Panc1 (cell line): ENCODE measurements around the gene EED. TPM values are rescaled to one million over a fixed set of nuclear protein-coding genes. Genes with fewer than 3 reads are reported as not detected.

Experiments
- ATAC-seq: fragments of 200-7000 bp; cut with Tn5 transposase; 2 replicates; pipeline ENCODE4 v1.9.1; 2020; ENCODE audit warnings: mild to moderate bottlenecking, moderate library complexity
- BruUV-seq: library from RNA; stranded (reverse); fragments of 400-500 nt; replicated peaks from 2 replicates; lab custom pipeline; 2021; lab: Mats Ljungman, UMichigan
- CTCF ChIA-PET: fragments of 300-600 bp; sonication (Branson Sonifier 250); formaldehyde crosslinking; loops from one replicate; lab custom pipeline; 2022; ENCODE audit warnings: antibody characterized with exemption; lab: Charles Lee
- POLR2A ChIA-PET: fragments of 300-600 bp; sonication (Branson Sonifier 250); formaldehyde crosslinking; loops from one replicate; lab custom pipeline; 2022; ENCODE audit warnings: antibody characterized with exemption; lab: Charles Lee
- DNase-seq: peaks from one replicate; pipeline ENCODE4 v3.0.0-alpha.2; 2010; ENCODE audit warnings: low read depth, low spot score
- H3K27ac ChIP-seq: 2 replicates; pipeline ENCODE4 v1.5.1; 2011; ENCODE audit warnings: mild to moderate bottlenecking, low read length, inconsistent platforms
- H3K27me3 ChIP-seq: fragments of 200-500 bp; sonication (Bioruptor generic); 2 replicates; pipeline ENCODE4 v1.6.0; 2014; ENCODE audit warnings: low read length, inconsistent platforms; ENCODE audit not compliant: control insufficient read depth, insufficient read depth
- H3K36me3 ChIP-seq: fragments of 200-500 bp; sonication (Bioruptor generic); 2 replicates; pipeline ENCODE4 v1.5.1; 2014; ENCODE audit warnings: inconsistent platforms, mild to moderate bottlenecking, low read length, moderate library complexity; ENCODE audit not compliant: control insufficient read depth, insufficient read depth
- H3K4me1 ChIP-seq: 2 replicates; pipeline ENCODE4 v1.5.1; 2011; ENCODE audit warnings: inconsistent platforms, mild to moderate bottlenecking, low read length, moderate library complexity; ENCODE audit not compliant: control insufficient read depth, insufficient read depth
- H3K4me3 ChIP-seq, 2 experiments: 2 replicates each; pipeline ENCODE4 v1.5.1; 2011 to 2012; ENCODE audit warnings: low read depth in 2 of 2, low read length in 2 of 2, mild to moderate bottlenecking in 2 of 2, inconsistent platforms in 1 of 2, moderate library complexity in 1 of 2
- H3K9me3 ChIP-seq: fragments of 200-500 bp; sonication (Bioruptor generic); 2 replicates; pipeline ENCODE4 v1.5.1; 2014; ENCODE audit warnings: low read depth, mild to moderate bottlenecking, inconsistent platforms, low read length, moderate library complexity; ENCODE audit not compliant: control insufficient read depth, insufficient read depth
- CTCF ChIP-seq: fragments of 450-650 bp; IDR thresholded peaks from 2 replicates; pipeline ENCODE4 v1.5.1; 2017; ENCODE audit warnings: mild to moderate bottlenecking
- POLR2AphosphoS5 ChIP-seq: IDR thresholded peaks from 2 replicates; pipeline ENCODE4 v1.6.1; 2012; ENCODE audit warnings: mild to moderate bottlenecking, low read depth, low read length, moderate library complexity
- REST ChIP-seq, 2 experiments: IDR thresholded peaks; 2 replicates each; pipeline ENCODE4 v1.6.1; 2011 to 2012; ENCODE audit warnings: low read depth in 2 of 2, control low read depth in 1 of 2, low read length in 1 of 2, mild to moderate bottlenecking in 1 of 2, moderate library complexity in 1 of 2; ENCODE audit not compliant: insufficient read depth in 1 of 2
- SIN3A ChIP-seq: IDR thresholded peaks from 2 replicates; pipeline ENCODE4 v1.6.1; 2012; ENCODE audit warnings: low read depth, mild to moderate bottlenecking, low read length, moderate library complexity, borderline replicate concordance; ENCODE audit not compliant: insufficient read depth
- TCF7L2 ChIP-seq: IDR thresholded peaks from 2 replicates; pipeline ENCODE4 v1.6.1; 2011; ENCODE audit warnings: mild to moderate bottlenecking, low read depth, low read length, inconsistent platforms
- in situ Hi-C: cut with HindIII; loops from 2 replicates; pipeline ENCODE4 v1.10.0; 2016; ENCODE audit warnings: low sequenced_read_pairs, low pct_unique_long_range_greater_than_20kb
- intact Hi-C: fragments of 100-400 bp; cut with micrococcal nuclease; formaldehyde crosslinking; loops from one replicate; pipeline ENCODE4 v1.10.0; 2022; ENCODE audit not compliant: unreplicated experiment
- total RNA-seq: library from RNA; stranded (reverse); gene quantifications from one replicate; pipeline ENCODE4 v1.2.1, GENCODE V29; 2021; ENCODE audit not compliant: unreplicated experiment

Gene EED
- total RNA-seq, 1 experiment from 2014 or later: 29.0 TPM

DNA sequence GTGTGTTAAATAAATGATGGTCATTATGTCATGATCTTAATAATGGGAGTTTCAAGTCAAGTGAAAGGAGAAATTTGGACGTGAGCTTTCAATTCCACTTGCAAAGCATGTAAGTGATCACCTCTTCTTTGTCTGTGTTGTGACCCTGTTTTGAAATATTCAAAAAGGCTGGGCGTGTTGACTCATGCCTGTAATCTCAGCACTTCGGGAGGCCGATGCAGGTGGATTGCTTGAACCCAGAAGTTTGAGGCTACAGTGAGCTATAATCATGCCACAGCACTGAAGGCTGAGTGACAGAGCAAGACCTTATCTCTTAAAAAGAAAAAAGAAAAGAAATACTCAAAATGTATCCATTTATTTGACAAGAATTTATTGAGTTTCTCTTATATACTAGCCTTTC, 32.9 kb upstream of the EED start:
- intact Hi-C loops (no loop called here), in situ Hi-C loops (no loop called here)
- Histone ChIP-seq H3K36me3 (no peaks in the 10 kb centered on the region), H3K4me1 (no peaks in the 10 kb centered on the region), H3K9me3 (no peaks in the 10 kb centered on the region), H3K27ac (no peak overlapping the region), H3K27me3 (no peaks in the 10 kb centered on the region), H3K4me3 (no peak overlapping the region)
- TF ChIP-seq POLR2AphosphoS5 (no peak), SIN3A (no peak), TCF7L2 (no peak), CTCF (no peak), REST (IDR thresholded peaks at IDR 0.05; ENCODE audit: insufficient read depth in 1 of 2, low read depth in 2 of 2, low read length in 1 of 2) (no peak)
- no peak for DNase-seq
- no peak for ATAC-seq
- ChIA-PET POLR2A (no interaction called here), CTCF (no interaction called here)
- no TSS peak for BruUV-seq

DNA sequence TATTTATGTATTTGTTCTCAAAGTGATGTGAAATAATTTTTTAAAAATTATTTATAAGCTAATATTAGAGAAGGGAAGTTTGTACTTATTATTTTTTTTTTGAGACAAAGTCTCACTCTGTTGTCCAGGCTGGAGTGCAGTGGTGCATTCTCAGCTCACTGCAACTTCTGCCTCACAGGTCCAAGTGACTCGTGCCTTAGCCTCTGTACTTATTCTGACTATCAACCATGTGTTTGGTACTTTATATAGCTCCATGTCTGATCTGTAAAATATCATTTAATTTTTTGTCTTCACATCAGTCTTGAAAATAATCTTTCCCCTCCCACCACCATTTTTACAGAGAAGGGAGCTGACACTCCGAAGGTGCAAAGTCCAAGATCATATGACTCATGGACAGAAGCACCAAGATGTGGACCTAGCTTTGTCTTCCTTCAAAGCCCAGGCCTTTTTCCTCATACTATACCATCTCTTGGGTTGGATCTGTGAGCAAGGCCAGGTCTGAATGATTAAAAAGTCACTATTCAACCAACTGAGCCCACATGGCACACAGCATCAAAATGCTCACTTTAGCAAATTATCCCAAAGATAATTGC, 32.4 kb upstream of the EED start:
- ChIA-PET CTCF (no interaction called here), POLR2A (no interaction called here)
- ATAC-seq (no peak), DNase-seq (no peak)
- H3K36me3 ChIP-seq: no peaks in the 10 kb centered on the region
- H3K27ac ChIP-seq: no peak overlapping the region
- H3K4me1 ChIP-seq: no peaks in the 10 kb centered on the region
- no peak overlapping the region for H3K4me3 ChIP-seq
- in situ Hi-C loops: no loop called here
- TF ChIP-seq REST (IDR thresholded peaks at IDR 0.05; ENCODE audit: insufficient read depth in 1 of 2, low read depth in 2 of 2, low read length in 1 of 2) (no peak), TCF7L2 (no peak), SIN3A (no peak), POLR2AphosphoS5 (no peak), CTCF (no peak)
- no TSS peak for BruUV-seq
- H3K27me3 ChIP-seq: no peaks in the 10 kb centered on the region
- H3K9me3 ChIP-seq: no peaks in the 10 kb centered on the region
- intact Hi-C loops: no loop called here
